Lung (tissue), 12 donors: Measurements from ENCODE around the gene TGFBR3. TPM values are rescaled to one million over a fixed set of nuclear protein-coding genes. Genes with fewer than 3 reads are reported as not detected.

Experiments
- ATAC-seq: fragments of 200-7000 bp; cut with Tn5 transposase; one replicate; pipeline ENCODE4 v1.9.1; 2020; ENCODE audit warnings: moderate number of reproducible peaks; ENCODE audit not compliant: insufficient read depth, low FRiP score
- DNase-seq, 3 donors: peaks; one replicate each; pipeline ENCODE4 v3.0.0-alpha.2; 2013 to 2017
- H3K27ac ChIP-seq, 2 donors: one replicate each; pipeline ENCODE4 v1.5.1; 2013; ENCODE audit warnings: mild to moderate bottlenecking in 2 of 2, moderate library complexity in 2 of 2, control low read depth in 1 of 2, inconsistent platforms in 1 of 2, low read depth in 1 of 2, low read length in 1 of 2
- H3K27me3 ChIP-seq, 3 donors: one replicate each; pipeline ENCODE4 v1.5.1; 2013; ENCODE audit warnings: low read length in 2 of 3; ENCODE audit not compliant: control insufficient read depth in 3 of 3, insufficient read depth in 3 of 3
- H3K36me3 ChIP-seq, 4 donors: one replicate each; pipeline ENCODE4 v1.5.1; 2013; ENCODE audit warnings: low read length in 4 of 4, mild to moderate bottlenecking in 1 of 4, moderate library complexity in 1 of 4; ENCODE audit not compliant: control insufficient read depth in 4 of 4, insufficient read depth in 4 of 4
- H3K4me1 ChIP-seq, 5 donors: one replicate each; pipeline ENCODE4 v1.5.1; 2013; ENCODE audit warnings: low read length in 5 of 5, mild to moderate bottlenecking in 2 of 5, moderate library complexity in 1 of 5; ENCODE audit not compliant: control insufficient read depth in 5 of 5, insufficient read depth in 5 of 5
- H3K4me3 ChIP-seq: one replicate; pipeline ENCODE4 v1.5.1; 2013; ENCODE audit warnings: mild to moderate bottlenecking, control low read depth, moderate library complexity
- H3K9ac ChIP-seq, 2 donors: one replicate each; pipeline ENCODE4 v1.5.1; 2013; ENCODE audit warnings: low read length in 2 of 2, control low read depth in 1 of 2; ENCODE audit not compliant: insufficient read depth in 1 of 2
- H3K9me3 ChIP-seq, 4 donors: one replicate each; pipeline ENCODE4 v1.5.1; 2013; ENCODE audit warnings: low read length in 3 of 4, mild to moderate bottlenecking in 1 of 4, moderate library complexity in 1 of 4; ENCODE audit not compliant: control insufficient read depth in 4 of 4, insufficient read depth in 3 of 4
- CTCF ChIP-seq: IDR thresholded peaks from 2 replicates; pipeline ENCODE4 v1.5.1; 2012; ENCODE audit warnings: mild to moderate bottlenecking; ENCODE audit errors: control extremely low read depth, extremely low read depth
- WGBS, 2 donors: extraction: QIAGEN DNeasy Blood & Tissue Kit; methylation state at CpG; one replicate each; pipeline ENCODE4 v1.1.7; 2013; 5-methylcytosine and 5-hydroxymethylcytosine counted together
- polyA plus RNA-seq, 2 donors: library from polyadenylated mRNA; stranded (reverse); fragments of 200-250 nt; gene quantifications; one replicate each; pipeline ENCODE4 v1.2.1, GENCODE V29; 2013
- total RNA-seq, 2 donors: library from RNA; depleted of rRNA in 1 of 2; stranded (reverse); fragments of >200 nt in 1 of 2; gene quantifications; one replicate each; pipeline ENCODE4 v1.2.1, GENCODE V29; 2014 to 2021
- donor health status: control.
- donor health status: control.
- donor health status: Bipolar disorder and iron deficiency.
- donor health status: healthy.
- donor health status: DM: yes; HTN: yes; CAD: no.

Gene TGFBR3
- total and polyA plus RNA-seq, 4 donors = 13.1 to 99.6 (median 26.5) TPM

DNA sequence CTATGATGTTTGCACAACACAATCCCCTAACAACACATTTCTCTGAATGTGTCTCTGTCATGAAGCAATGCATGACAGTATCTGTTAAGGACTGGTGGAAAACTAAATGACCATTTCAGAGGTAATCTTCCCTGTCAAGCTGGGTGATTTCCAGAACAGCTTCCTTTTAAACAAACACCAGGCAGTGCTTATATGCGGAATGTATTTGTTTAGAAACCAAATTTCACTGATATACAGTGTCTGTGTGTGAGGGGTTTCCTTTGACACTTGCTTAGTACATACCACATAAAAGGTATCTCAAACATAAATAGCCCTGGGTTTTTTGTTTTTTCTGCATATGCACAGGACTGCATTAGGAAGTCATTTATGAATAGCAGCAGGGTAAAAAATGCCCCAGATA, 95.6 kb downstream of the TGFBR3 start:
- TF ChIP-seq CTCF = no peak
- H3K36me3 ChIP-seq = peaks cover 0 to 8% (median 0%) of the 10 kb centered on the region in 4 donors
- H3K9ac ChIP-seq = no peak overlapping the region
- H3K27ac ChIP-seq = no peak overlapping the region
- no peak for ATAC-seq
- no peaks in the 10 kb centered on the region for H3K9me3 ChIP-seq
- H3K4me1 ChIP-seq = peaks cover 8 to 65% (median 30%) of the 10 kb centered on the region in 5 donors
- H3K27me3 ChIP-seq = no peaks in the 10 kb centered on the region
- H3K4me3 ChIP-seq = no peak overlapping the region
- 57 to 61% methylated on average over 1 of the region's 1 CpG for WGBS, 2 donors
- DNase-seq = peak in 2 of 3 donors; percentile 61 to 62

DNA sequence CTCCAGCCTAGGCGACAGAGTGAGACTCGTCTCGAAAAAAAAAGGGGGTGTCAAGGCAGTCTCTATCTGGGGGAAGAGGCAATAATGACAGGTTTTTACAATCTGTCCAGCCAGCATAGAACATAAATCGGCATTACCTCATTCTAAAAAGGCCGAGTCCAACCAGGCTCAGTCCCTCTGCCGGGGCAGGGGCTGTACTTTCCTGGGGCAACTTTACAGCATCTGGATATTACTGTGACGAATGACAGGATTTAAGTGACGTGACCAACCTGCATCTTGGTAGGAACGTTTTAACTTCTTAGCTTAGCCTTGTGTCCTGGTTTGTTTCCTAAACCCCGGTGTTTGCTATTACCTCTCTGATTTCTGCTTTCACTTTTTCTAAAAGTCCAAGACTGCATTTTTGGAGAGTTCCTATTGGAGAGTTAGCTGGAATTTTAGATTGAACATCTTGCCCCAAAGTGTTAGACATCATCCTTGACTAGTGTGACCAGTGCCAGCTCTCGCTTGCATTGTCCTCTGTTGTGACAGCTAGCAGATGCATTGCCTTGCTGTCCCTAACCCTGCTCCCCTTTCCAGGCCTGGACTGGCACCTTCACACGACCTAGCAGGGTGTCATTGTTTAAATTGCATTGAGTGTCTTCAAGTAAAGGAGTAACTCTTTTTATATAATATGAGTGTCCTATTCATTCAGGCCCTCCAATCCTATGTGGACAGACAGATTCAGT, 96.5 kb downstream of the TGFBR3 start:
- peaks cover 0 to 8% (median 0%) of the 10 kb centered on the region in 4 donors for H3K36me3 ChIP-seq
- DNase-seq (no peak), ATAC-seq (no peak)
- H3K27me3 ChIP-seq = no peaks in the 10 kb centered on the region
- no peaks in the 10 kb centered on the region for H3K9me3 ChIP-seq
- peak overlapping the region in 1 of 2 donors; percentile 26 for H3K9ac ChIP-seq
- peaks cover 8 to 60% (median 30%) of the 10 kb centered on the region in 5 donors for H3K4me1 ChIP-seq
- no peak overlapping the region for H3K4me3 ChIP-seq
- 86 to 87% methylated on average over 12 of the region's 12 CpGs for WGBS, 2 donors
- no peak for TF ChIP-seq CTCF
- peak overlapping the region in 1 of 2 donors; percentile 35 for H3K27ac ChIP-seq

DNA sequence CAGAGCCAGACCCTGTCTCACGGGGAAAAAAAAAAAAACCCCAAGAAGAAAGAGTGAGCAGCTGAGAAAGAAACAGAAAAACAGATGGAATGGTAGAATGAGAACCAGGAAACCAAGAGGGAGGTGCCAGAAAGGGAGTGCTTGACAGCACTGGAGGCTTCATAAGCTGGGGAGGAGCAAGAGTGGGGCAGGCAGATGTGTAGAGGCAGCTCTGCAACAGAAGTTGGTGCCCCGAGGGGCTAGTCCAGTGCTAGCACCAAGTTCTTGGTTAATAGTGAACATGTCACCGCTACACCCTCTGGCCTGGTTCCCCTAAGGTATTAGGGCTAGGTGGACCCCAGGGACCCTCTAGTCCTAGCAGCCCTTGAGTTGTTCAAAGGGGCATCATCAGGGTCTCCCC, 98.0 kb downstream of the TGFBR3 start:
- H3K36me3 ChIP-seq = peaks cover 0 to 8% (median 0%) of the 10 kb centered on the region in 4 donors
- peaks cover 9 to 73% (median 40%) of the 10 kb centered on the region in 5 donors for H3K4me1 ChIP-seq
- no peak for DNase-seq
- no peaks in the 10 kb centered on the region for H3K9me3 ChIP-seq
- TF ChIP-seq CTCF = no peak
- no peak overlapping the region for H3K4me3 ChIP-seq
- H3K27me3 ChIP-seq = no peaks in the 10 kb centered on the region
- no peak for ATAC-seq
- no peak overlapping the region for H3K9ac ChIP-seq
- WGBS, 2 donors = 82 to 88% methylated on average over 3 of the region's 3 CpGs
- H3K27ac ChIP-seq = peak overlapping the region in 1 of 2 donors; percentile 3
